HG03095 (cell line): Measurements from ENCODE around the gene CALHM4.

Experiments used
- ATAC-seq: cut with Tn5 transposase; IDR thresholded peaks from one replicate; pipeline ENCODE4 v1.9.1; 2021; ENCODE audit warnings: moderate library complexity; ENCODE audit not compliant: unreplicated experiment

Gene CALHM4

GRCh38 chr6:116553451-116553850, at the start of gene CALHM4:
Gene CALHM4 (plus strand): TSS chr6:116553751. CDS start chr6:116553794, 43 bp downstream.
- no peak for ATAC-seq

- no peak for ATAC-seq
Observed at GRCh38 chr6:116507324-116507723, 46.2 kb upstream of the CALHM4 start.

DNA sequence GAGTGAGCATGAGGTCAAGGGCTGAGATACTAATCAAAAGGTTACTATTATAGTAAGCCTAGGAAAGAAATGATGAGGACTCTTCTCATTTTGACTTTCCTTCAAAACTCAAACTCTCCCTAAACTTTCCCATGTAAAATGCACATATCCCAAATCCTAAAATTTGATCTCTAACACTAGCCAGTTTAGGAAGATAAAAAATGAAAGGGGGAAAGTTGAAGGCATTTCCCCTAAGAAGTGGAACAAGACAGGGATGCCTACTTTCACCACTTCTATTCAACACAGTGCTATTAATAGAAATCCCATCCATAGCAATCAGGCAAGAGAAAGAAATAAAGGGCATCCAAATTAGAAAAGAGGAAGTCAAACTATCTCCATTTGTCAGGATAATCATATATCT, 45.0 kb upstream of the CALHM4 start:
- ATAC-seq, result no peak

GRCh38 chr6:116511424-116512110, 42.0 kb upstream of the CALHM4 start, which contains the start of gene CALHM5:
Gene CALHM5 (plus strand): TSS chr6:116511639. CDS start chr6:116511697, 58 bp downstream.
- no peak for ATAC-seq

- ATAC-seq, result peak; percentile 74
Observed at GRCh38 chr6:116512111-116512559, 41.4 kb upstream of the CALHM4 start.

- ATAC-seq, result no peak
Observed at GRCh38 chr6:116512734-116513133, 40.8 kb upstream of the CALHM4 start.

DNA sequence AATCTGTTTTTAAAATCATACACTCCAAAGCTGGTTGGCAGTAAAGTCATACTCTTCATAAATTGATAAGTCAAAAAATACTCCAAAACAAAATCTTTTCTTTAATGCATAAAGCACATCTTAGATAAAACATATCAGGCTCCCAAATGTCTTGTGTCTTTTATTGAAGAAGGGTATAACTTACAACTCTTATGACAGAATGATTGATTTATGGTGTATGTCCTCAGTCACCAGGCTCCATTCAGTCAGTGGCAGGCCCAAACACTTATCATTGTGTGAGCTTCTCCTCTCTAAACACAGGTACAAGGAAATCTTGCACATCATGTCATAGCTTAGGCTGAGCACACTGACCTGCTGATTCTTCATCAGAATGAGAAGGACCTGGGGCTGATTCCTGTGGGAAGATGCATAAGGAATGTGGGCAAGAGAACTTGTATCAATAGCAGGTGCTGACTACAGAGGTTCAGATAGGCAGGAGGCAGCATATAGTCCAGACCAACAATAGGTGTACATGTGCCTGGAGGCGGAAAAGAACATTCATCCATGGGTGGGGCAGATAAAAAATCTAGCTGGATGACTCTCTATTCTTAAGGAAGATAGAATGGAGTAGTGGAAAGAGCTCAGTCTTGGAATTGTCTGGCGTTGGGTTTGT, 40.2 kb upstream of the CALHM4 start:
- ATAC-seq, result no peak

GRCh38 chr6:116514111-116514510, 39.4 kb upstream of the CALHM4 start:
- no peak for ATAC-seq

DNA sequence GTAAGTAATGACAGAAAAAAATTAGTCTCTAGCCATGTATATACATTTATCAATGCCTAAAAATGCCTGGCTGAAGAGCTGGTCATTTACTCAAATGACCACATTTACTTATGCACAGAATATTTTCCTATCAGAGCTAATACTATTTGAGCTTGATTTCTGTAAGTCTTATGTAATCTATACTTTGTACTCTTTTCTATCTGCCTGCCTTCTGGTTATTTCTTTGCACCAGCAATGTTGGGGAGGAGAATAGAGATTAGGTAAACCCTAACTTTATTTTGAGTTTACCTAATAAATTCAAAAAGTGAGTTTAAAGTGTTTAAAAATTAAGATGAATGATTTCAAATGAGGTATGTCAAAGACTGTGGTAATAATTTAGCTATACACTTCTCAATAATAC, 38.4 kb upstream of the CALHM4 start:
- ATAC-seq, result no peak

DNA sequence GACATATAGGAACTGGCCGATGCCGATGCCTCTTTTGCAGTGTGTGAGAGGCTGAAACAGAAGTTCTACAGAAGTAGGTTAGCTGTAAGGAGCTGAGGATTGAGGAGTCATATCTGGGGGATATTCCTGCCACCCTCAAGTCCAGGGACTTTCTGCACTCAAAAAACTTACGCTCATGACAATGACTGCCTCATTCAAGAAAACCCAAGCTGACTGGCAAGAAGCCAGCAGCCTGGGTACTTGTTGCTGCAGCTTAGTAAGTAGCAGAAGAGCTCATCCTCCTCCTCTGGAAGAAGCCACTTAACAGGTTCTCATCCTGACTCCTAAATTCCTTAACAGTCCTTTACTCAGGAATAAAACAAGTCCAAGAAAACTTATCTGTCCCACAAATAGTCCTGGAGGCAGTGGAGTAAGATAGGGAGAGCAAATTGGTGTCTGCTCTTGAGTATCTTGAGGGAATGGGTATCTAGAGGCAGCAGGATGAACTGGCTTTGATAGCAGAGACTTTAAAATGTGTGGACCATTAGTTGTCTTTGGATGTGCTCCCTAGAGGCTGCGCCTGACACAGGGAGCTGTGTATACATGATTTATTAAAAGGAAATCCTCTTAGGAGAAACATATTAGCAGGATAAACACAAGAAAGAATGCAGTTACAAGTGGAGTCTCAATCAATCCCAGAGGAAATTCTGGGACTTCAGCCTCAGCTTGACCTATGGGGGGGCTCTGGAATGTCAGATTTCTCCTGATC, 34.8 kb upstream of the CALHM4 start:
- no peak for ATAC-seq

DNA sequence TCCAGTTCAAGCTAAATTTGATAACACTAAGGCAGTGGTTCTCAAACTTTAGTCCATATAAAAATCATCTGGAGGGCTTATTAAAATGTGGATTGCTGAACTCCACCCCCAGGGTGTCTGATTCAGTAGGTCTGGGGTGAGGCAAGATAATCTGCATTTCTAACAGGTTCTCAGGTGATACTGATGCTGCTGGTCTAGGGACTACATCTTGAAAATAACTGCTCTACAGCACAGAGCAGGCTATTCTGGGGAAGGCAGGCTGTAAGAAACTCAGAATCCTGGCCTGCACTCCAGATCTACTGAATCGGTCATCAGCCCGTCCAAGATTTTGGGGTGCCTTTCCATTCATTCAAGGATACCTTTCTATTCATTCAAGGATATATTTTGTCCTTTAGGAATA, 30.7 kb upstream of the CALHM4 start:
- no peak for ATAC-seq

- no peak for ATAC-seq
Observed at GRCh38 chr6:116524236-116524635, 29.3 kb upstream of the CALHM4 start.

- ATAC-seq, result no peak
Observed at GRCh38 chr6:116528133-116528532, 25.4 kb upstream of the CALHM4 start.

DNA sequence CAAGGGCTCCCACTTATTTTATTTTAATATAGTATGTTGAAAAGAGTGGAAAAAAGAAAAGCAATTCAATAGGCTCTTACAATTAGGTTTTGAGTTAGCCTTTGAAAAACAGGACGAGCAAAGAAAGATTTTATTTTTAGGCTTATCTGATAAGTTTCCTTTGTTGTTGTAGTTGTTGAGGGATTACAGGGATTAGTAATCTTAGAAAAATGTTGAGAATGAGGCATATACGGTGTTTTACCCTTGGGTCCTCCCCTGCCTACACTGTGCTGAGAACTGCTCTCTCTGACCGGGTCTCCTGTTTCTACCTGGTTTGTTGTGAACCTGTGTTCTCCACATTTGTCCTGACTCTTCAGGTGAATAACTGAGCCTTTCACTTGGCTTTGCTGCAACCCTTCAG, 24.8 kb upstream of the CALHM4 start:
- no peak for ATAC-seq

GRCh38 chr6:116529466-116530290, 23.9 kb upstream of the CALHM4 start:
- no peak for ATAC-seq

DNA sequence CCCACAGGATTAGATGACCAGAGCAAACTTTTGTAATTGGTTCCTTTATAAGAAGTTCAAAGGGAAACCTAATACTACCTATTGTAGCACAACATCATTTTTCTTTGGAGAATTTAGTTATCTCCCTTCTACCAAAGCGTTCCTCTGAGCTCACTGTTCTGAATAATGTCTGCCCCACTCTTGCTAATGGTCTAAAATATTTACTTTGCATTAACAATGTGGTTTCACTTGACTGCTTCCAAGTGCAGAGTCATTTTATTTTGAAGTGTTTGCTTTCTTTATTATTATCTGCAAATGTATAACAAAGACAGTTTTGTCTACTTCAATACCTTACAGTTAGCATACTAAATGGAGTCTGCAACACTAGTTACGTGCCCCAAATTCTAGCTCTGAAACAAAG, 23.1 kb upstream of the CALHM4 start:
- no peak for ATAC-seq

DNA sequence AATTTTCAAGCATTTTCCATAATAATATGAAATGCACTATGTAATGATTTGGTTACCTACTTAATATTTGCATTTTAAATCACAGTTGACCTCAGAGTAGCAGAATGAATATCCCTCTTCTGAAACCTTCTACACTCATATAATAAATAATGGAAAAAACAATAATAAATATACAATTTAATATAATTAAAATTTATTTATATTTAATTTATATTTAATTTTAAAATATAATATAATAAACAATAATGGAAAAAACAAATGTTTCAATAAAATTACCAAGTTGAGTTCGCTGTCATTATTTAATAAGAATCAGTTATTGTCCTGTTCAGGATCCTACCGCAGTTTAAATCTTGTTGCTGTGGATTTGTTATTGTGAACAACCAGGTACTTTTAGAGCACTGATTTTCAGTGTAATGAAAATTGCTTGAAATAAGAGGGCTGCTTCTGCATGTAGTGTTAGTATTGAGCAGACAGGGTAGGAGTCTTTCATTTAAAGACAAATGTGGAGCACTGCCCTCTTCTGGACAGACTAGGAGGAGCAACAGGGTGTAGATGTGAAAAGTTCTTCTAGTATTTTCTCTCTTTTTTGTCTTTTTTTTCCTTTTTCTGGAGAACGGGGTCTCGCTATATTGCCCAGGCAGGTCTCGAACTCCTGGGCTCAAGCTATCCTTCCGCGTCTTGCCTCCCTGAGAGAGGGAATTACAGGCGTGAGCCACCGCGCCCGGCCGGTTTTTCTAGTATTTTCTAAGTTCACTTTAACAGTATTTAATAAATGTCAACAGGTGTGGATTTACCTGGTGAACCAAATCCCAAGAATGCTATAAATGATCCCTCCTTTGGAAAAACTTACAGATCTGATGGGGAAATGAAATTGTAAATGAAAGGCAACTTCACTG, 21.6 kb upstream of the CALHM4 start:
- ATAC-seq, result no peak

GRCh38 chr6:116533233-116533957, 20.2 kb upstream of the CALHM4 start:
- ATAC-seq, result no peak

GRCh38 chr6:116535109-116535508, 18.4 kb upstream of the CALHM4 start:
- no peak for ATAC-seq
